ENCODE measurements around the gene NNT.
"Not testable (repeated sequence)": the region's sequence is repeated elsewhere in the genome, so short reads cannot be mapped to it uniquely, and the experiment has no call there.

NNT gene

GRCh38 chr5:43663916-43664315, 60.9 kb downstream of the NNT start:
- DNase-seq (ENCODE audit: low read depth in 2 of 2, low spot score in 1 of 2) = no peak

- no peak for DNase-seq (ENCODE audit: low read depth in 2 of 2, low spot score in 1 of 2)
Observed at GRCh38 chr5:43664501-43665040, 61.6 kb downstream of the NNT start.

- DNase-seq (ENCODE audit: low read depth in 2 of 2, low spot score in 1 of 2) = not testable (repeated sequence)
Observed at GRCh38 chr5:43665749-43666148, 62.8 kb downstream of the NNT start.

GRCh38 chr5:43666728-43667127, 63.7 kb downstream of the NNT start:
- not testable (repeated sequence) for DNase-seq (ENCODE audit: low read depth in 2 of 2, low spot score in 1 of 2)

GRCh38 chr5:43667379-43667778, 64.4 kb downstream of the NNT start:
- DNase-seq (ENCODE audit: low read depth in 2 of 2, low spot score in 1 of 2) = not testable (repeated sequence)

- DNase-seq (ENCODE audit: low read depth in 2 of 2, low spot score in 1 of 2) = no peak
Observed at GRCh38 chr5:43674536-43674935, 71.6 kb downstream of the NNT start.

GRCh38 chr5:43675357-43675756, 72.4 kb downstream of the NNT start:
- DNase-seq (ENCODE audit: low read depth in 2 of 2, low spot score in 1 of 2) = no peak

- DNase-seq (ENCODE audit: low read depth in 2 of 2, low spot score in 1 of 2) = no peak
Observed at GRCh38 chr5:43676083-43676840, 73.3 kb downstream of the NNT start.

- no peak for DNase-seq (ENCODE audit: low read depth in 2 of 2, low spot score in 1 of 2)
Observed at GRCh38 chr5:43677253-43677652, 74.3 kb downstream of the NNT start.

- DNase-seq (ENCODE audit: low read depth in 2 of 2, low spot score in 1 of 2) = no peak
Observed at GRCh38 chr5:43679214-43679613, 76.2 kb downstream of the NNT start.

- DNase-seq (ENCODE audit: low read depth in 2 of 2, low spot score in 1 of 2) = no peak
Observed at GRCh38 chr5:43680286-43680685, 77.3 kb downstream of the NNT start.

GRCh38 chr5:43683884-43684471, 81.0 kb downstream of the NNT start:
- DNase-seq (ENCODE audit: low read depth in 2 of 2, low spot score in 1 of 2) = no peak

GRCh38 chr5:43685252-43685950, 82.4 kb downstream of the NNT start:
- DNase-seq (ENCODE audit: low read depth in 2 of 2, low spot score in 1 of 2) = no peak

GRCh38 chr5:43687275-43687674, 84.3 kb downstream of the NNT start:
- no peak for DNase-seq (ENCODE audit: low read depth in 2 of 2, low spot score in 1 of 2)

- no peak for DNase-seq (ENCODE audit: low read depth in 2 of 2, low spot score in 1 of 2)
Observed at GRCh38 chr5:43691275-43691674, 88.3 kb downstream of the NNT start.

GRCh38 chr5:43691893-43692292, 88.9 kb downstream of the NNT start:
- DNase-seq (ENCODE audit: low read depth in 2 of 2, low spot score in 1 of 2) = no peak

GRCh38 chr5:43693411-43693810, 90.4 kb downstream of the NNT start:
- no peak for DNase-seq (ENCODE audit: low read depth in 2 of 2, low spot score in 1 of 2)

- no peak for DNase-seq (ENCODE audit: low read depth in 2 of 2, low spot score in 1 of 2)
Observed at GRCh38 chr5:43694027-43694426, 91.0 kb downstream of the NNT start.

GRCh38 chr5:43696444-43696843, 93.5 kb downstream of the NNT start:
- not testable (repeated sequence) for DNase-seq (ENCODE audit: low read depth in 2 of 2, low spot score in 1 of 2)

- no peak for DNase-seq (ENCODE audit: low read depth in 2 of 2, low spot score in 1 of 2)
Observed at GRCh38 chr5:43699910-43700309, 96.9 kb downstream of the NNT start.

- no peak for DNase-seq (ENCODE audit: low read depth in 2 of 2, low spot score in 1 of 2)
Observed at GRCh38 chr5:43700601-43701000, 97.6 kb downstream of the NNT start.

GRCh38 chr5:43701227-43701626, 98.2 kb downstream of the NNT start:
- DNase-seq (ENCODE audit: low read depth in 2 of 2, low spot score in 1 of 2) = no peak
